ENCODE results near the gene GTPBP6.

GTPBP6 gene

DNA sequence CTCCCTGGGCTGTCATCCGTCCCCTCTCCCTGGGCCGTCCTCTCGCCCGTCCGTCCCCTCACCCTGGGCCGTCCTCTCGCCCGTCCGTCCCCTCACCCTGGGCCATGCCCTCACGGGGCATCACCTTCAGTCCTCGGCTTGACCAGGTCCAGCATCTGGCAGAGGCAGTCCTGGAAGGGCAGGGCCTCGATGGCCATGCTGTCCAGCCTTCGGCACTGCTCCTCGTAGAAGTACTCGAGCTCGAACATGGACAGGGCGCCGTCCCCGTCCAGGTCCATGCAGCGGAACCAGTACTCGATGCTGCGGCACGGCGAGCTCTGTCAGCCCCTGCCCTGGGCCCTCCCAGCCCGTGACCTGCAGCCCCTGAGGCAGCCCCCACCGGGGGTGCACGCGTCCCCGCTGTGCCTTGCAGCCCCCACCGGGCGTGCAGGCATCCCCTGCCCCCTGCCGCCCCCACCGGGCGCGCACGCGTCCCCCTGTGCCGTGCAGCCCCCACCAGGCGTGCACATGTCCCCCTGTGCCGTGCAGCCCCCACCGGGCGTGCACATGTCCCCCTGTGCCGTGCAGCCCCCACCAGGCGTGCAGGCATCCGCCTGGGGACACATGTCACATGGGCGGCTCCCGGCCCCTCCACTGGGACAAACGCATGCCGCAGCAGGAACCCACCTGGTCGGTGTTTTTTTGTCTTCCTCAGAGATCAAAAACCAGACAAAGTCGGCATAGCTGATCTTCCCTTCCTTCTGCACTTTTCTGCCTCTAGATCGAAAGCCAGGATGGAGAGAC lies 22.2 kb upstream of the GTPBP6 start:
- FAIRE-seq: no peak
- TF ChIP-seq POLR2A (IDR thresholded peaks at IDR 0.05; ENCODE audit: low read depth, low read length) (no peak), POLR2AphosphoS5 (IDR thresholded peaks at IDR 0.05; ENCODE audit: low read depth, low read length) (no peak), TAF1 (IDR thresholded peaks at IDR 0.05; ENCODE audit: borderline replicate concordance, low read depth, low read length) (no peak)
- DNase-seq (ENCODE audit: insufficient read length): no peak

DNA sequence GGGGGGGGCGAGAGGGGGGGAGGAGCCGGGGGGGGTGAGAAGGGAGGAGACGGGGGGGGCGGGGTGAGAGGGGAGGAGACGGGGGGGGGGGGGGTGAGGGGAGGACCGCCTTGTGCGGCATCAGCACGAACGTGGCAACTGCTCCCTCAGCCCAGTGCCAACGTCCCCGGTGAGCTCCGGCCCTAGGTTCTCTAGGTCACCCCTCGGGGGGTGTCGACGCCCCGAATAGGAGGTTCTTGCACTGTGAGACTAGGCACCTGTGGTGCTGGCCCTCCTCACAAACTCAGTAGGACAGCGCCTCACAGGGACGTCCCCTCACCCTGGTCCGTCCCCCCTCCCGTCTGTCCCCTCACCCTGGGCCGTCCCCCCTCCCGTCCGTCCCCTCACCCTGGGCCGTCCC lies 21.5 kb upstream of the GTPBP6 start:
- TF ChIP-seq POLR2AphosphoS5 (IDR thresholded peaks at IDR 0.05; ENCODE audit: low read depth, low read length) (no peak), POLR2A (IDR thresholded peaks at IDR 0.05; ENCODE audit: low read depth, low read length) (no peak), TAF1 (IDR thresholded peaks at IDR 0.05; ENCODE audit: borderline replicate concordance, low read depth, low read length) (no peak)
- no peak for FAIRE-seq
- no peak for DNase-seq (ENCODE audit: insufficient read length)

DNA sequence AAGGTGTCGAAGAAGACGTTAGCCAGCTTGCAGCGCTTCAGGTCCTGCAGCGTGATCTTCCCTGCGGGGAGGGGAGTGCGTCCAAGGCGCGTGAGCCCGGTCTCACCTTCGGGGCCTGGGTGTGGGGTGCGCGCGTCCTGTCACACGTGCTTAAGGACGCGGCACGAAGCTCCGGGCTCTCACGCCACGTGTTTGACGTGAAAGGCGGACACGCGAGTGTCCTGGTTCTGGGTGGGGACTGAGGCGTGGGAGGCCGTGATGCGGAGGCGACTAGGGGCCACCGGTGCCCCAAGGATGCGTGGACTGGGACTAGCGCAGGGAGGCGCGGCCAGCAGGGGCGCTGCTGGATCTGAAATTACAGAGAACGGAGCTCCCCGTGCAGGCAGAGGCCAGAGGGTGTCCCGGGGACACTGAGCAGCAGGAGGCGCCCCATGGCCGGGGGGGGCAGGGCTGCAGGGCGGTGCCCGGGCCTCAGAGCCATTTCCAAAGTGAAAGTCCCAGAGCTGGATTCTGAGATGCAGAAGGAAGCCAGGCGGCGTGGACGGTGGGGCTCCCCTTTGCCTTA lies 20.3 kb upstream of the GTPBP6 start:
- FAIRE-seq (no peak), DNase-seq (ENCODE audit: insufficient read length) (no peak)
- no peak for TF ChIP-seq TAF1 (IDR thresholded peaks at IDR 0.05; ENCODE audit: borderline replicate concordance, low read depth, low read length)

- FAIRE-seq: no peak
- DNase-seq (ENCODE audit: insufficient read length): no peak
- TF ChIP-seq POLR2A (IDR thresholded peaks at IDR 0.05; ENCODE audit: low read depth, low read length) (no peak), POLR2AphosphoS5 (IDR thresholded peaks at IDR 0.05; ENCODE audit: low read depth, low read length) (no peak), TAF1 (IDR thresholded peaks at IDR 0.05; ENCODE audit: borderline replicate concordance, low read depth, low read length) (no peak)
Measured at GRCh38 chrX:338281-338835, 19.8 kb upstream of the GTPBP6 start.

DNA sequence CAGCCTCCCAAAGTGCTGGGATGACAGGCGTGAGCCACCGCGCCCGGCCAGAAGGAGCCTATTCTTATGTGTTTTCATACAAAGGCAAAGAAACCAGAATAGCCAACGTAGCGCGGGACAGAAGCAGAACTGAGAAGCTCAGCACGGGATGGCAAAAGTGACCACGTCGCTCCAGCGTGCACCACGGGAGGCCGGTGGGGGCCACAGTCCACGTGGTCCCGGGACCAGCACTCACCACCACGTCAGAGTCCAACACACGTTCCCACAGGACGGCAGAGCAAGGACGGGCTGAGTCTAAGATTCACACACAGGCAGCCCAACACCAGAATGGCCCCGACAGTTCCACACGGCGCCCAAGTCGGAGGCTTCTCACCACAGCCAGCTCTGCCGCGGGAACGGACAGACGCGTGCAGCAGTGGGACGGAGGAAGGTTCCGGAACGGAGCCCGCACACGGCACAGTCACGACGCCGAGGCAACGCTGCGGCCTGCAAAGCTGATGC lies 18.8 kb upstream of the GTPBP6 start:
- TF ChIP-seq POLR2AphosphoS5 (IDR thresholded peaks at IDR 0.05; ENCODE audit: low read depth, low read length): no peak
- no peak for TF ChIP-seq POLR2A (IDR thresholded peaks at IDR 0.05; ENCODE audit: low read depth, low read length)
- TF ChIP-seq TAF1 (IDR thresholded peaks at IDR 0.05; ENCODE audit: borderline replicate concordance, low read depth, low read length): no peak
- DNase-seq (ENCODE audit: insufficient read length) (no peak), FAIRE-seq (no peak)

DNA sequence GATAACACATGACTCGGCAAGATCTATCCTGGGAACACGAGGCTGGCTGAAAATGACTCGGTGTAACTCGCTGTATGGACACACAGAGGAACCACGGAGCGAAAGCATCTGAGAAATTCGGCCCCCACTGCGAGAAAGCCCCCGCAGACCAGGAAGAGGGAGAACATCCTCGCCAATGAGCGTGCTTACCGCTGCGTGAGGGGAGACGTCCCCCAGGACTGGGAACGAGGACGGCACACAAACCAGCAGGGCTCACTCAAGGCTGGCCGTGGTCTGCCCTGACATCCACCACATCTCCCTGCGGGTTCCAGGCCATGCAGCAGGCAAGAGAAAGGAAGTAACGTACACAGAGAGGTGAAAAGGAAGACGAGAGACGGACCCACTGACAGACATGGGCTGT lies 17.6 kb upstream of the GTPBP6 start:
- FAIRE-seq (no peak), DNase-seq (ENCODE audit: insufficient read length) (no peak)
- TF ChIP-seq POLR2AphosphoS5 (IDR thresholded peaks at IDR 0.05; ENCODE audit: low read depth, low read length) (no peak), TAF1 (IDR thresholded peaks at IDR 0.05; ENCODE audit: borderline replicate concordance, low read depth, low read length) (no peak), POLR2A (IDR thresholded peaks at IDR 0.05; ENCODE audit: low read depth, low read length) (no peak)

DNA sequence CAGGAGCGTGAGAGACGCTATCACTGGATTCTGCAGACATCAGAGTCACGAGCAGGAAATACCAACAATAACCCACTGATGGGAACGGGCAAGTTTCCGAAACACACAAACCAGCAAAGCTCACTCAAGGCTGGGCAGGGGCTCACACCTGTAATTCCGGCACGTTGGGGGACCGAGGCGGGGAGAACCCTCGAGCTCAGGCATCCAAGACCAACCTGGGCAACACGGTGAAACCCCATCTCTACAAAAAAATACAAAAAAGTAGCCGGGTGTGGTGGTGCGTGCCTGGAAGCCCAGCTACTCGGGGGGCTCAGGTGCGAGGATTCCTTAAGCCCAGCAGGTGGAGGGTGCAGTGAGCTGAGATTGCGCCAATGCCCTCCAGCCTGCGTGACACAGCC lies 17.2 kb upstream of the GTPBP6 start:
- FAIRE-seq (no peak), DNase-seq (ENCODE audit: insufficient read length) (no peak)
- TF ChIP-seq POLR2A (IDR thresholded peaks at IDR 0.05; ENCODE audit: low read depth, low read length): no peak
- no peak for TF ChIP-seq TAF1 (IDR thresholded peaks at IDR 0.05; ENCODE audit: borderline replicate concordance, low read depth, low read length)
- TF ChIP-seq POLR2AphosphoS5 (IDR thresholded peaks at IDR 0.05; ENCODE audit: low read depth, low read length): no peak

DNA sequence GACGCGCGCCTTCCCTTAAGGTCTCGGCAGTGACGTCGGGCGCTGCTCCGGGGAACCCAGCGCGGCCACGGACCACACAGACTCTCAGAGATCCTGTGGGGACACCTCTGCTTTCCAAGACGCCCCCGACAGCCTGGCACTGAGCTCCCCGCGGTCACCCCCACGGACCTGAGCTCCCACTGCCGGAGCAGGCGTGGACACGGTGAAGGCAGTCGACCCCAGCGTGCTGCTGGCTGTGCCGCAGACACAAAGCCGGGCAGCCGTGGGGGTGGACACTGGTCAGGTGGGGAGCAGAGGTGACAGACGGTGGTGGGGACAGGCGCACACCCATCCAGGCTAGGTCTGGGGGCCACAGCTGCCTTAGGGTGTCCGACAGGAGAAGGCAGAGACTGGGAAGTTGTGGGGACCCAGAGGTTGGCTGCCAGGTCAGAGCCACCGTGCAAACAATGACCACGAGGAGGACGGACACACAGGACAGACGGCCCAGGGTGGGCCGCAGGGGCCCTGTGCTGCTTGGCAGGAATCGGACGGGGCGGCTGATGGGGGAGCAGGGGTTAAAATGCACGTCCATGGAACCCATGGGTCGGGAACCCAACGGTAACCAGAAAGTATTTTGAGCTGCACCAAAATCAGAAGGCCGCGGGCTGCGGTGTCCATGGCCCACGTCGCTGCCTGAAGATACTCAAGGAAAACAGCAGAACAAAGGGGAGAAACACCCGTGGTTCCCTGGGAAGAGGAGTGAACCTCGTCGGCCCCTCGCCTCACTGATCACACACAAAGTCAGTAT lies 16.6 kb upstream of the GTPBP6 start:
- DNase-seq (ENCODE audit: insufficient read length) (no peak), FAIRE-seq (no peak)
- no peak for TF ChIP-seq POLR2A (IDR thresholded peaks at IDR 0.05; ENCODE audit: low read depth, low read length)
- no peak for TF ChIP-seq TAF1 (IDR thresholded peaks at IDR 0.05; ENCODE audit: borderline replicate concordance, low read depth, low read length)
- TF ChIP-seq POLR2AphosphoS5 (IDR thresholded peaks at IDR 0.05; ENCODE audit: low read depth, low read length): no peak

DNA sequence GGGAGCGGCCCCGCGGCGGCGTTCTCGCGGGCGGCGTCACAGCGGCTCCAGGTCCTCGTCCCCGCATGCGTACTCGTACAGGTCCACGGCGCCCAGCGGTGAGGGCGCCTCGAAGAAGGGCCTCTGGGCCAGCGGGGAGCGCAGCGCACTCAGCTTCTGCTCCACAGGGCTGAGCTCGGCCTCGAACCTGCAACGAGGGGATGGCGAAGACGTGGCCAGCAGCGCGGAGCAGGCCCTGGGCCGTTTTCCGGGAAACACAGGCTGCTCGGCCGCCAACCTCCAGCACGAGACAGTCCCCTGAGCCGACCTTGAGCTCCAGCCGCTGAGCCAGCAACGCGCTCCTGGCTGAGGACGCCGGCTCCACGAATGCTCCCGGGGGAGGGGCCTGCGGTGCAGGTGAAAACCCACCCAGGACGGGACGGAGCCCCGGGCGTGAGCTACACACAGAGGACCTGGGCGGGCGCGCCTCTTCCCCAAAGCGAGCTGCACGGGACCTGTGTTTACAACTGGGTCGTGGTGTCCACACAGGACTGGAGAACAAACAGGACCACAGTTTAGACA lies 15.8 kb upstream of the GTPBP6 start:
- TF ChIP-seq POLR2AphosphoS5 (IDR thresholded peaks at IDR 0.05; ENCODE audit: low read depth, low read length) (no peak), TAF1 (IDR thresholded peaks at IDR 0.05; ENCODE audit: borderline replicate concordance, low read depth, low read length) (no peak), POLR2A (IDR thresholded peaks at IDR 0.05; ENCODE audit: low read depth, low read length) (no peak)
- FAIRE-seq: no peak
- DNase-seq (ENCODE audit: insufficient read length): no peak

DNA sequence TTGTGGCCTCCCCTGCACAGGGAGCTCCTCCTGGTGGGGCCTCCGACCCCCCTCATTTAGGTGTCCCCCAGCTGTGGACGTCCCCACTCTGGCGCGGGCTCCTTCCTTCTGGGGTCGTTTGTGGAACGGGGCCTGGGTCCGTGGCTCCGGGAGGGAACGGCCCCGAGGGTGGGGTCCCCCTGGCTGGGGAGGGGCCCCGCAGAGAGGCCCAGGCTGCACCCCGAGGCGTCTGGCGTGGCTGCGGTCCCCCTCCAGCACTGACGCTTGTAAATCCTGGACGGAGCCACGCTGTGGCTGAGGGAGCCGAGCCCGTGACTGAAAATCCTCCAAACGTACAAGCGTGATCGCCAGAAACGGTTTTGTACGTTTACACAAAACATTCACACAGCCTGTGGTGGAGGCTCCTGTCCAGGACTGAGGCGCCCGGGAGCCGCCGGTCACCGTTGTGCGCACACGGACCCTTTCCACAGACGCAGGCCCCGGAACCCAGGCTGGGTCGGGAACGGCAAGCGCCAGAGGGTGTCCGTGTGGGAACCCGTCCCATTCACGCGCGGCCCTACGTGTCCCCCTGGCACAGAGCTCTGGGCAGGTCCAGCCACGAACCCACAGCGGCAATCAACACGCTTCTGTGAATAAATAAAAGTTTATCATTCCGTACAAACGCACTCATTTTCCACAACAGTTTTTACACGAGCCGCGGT lies 15.2 kb upstream of the GTPBP6 start:
- no peak for TF ChIP-seq TAF1 (IDR thresholded peaks at IDR 0.05; ENCODE audit: borderline replicate concordance, low read depth, low read length)
- TF ChIP-seq POLR2A (IDR thresholded peaks at IDR 0.05; ENCODE audit: low read depth, low read length): no peak
- no peak for TF ChIP-seq POLR2AphosphoS5 (IDR thresholded peaks at IDR 0.05; ENCODE audit: low read depth, low read length)
- FAIRE-seq (no peak), DNase-seq (ENCODE audit: insufficient read length) (no peak)
